ENCODE data around the gene DISC1. TPM values are rescaled to one million over a fixed set of nuclear protein-coding genes. Genes with fewer than 3 reads are reported as not detected.
"Not testable (repeated sequence)": the region's sequence is repeated elsewhere in the genome, so short reads cannot be mapped to it uniquely, and the experiment has no call there.

Gene DISC1
- polyA plus RNA-seq, 1 donor from 2014 or later = 0.68 TPM

DNA sequence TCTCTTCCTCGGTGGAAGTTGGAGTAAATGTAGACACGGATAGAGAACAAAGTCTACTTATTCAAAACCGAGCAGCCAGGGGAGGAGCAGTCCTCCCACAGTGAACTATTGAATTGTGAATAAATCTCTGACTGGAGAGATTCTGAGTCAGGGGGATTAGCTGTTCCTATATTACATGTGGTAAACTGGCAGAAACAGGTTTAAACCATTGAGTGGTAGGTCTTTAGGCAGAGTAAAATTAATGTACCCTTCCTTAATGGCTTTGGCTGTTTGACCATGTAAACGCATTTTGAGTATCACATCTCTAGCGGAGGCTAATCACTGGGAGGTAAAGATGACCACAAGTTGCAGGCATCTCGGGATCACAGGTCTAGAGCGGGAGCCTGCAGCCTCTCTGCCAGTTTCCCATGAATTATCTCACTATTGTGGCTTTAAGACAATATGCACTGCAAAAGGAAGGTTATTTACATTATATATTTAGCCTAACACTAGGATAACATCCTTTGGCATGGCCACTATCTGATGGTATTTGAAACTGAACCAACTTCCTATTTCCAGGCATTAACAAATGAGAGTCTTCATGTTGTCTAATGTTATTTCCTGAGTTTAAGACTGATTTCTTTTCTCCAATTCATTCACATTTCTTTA, 7.9 kb upstream of the DISC1 start:
- peaks cover 2 to 10% (median 2%) of the 10 kb centered on the region in 3 donors for H3K9me3 Mint-ChIP-seq
- H3K4me3 Mint-ChIP-seq = no peak overlapping the region
- peaks cover 1% of the 10 kb centered on the region for H3K36me3 Mint-ChIP-seq
- peaks cover 11 to 17% (median 11%) of the 10 kb centered on the region in 3 donors for H3K4me1 Mint-ChIP-seq
- H3K27me3 Mint-ChIP-seq = peaks cover 25% of the 10 kb centered on the region
- H3K27ac Mint-ChIP-seq = no peak overlapping the region

DNA sequence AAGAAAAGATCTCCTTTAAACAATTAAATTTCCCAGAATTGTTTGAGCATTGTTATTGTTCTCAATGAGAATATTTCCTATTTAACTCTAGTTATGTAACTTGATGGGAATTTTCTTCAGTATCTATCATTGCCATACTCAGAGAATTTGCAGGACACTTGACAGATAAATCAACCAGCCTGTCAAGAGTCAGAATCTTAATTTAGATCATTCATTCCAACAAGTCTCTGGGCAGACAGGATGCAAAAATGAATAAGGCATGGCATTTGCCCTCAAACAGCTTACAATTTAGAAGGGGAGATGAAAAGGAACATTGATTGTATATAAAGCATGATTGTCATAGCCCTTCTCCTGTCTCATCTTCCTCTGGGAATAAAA, 7.3 kb upstream of the DISC1 start:
- H3K9me3 Mint-ChIP-seq = peaks cover 0 to 5% (median 2%) of the 10 kb centered on the region in 3 donors
- no peak overlapping the region for H3K4me3 Mint-ChIP-seq
- peaks cover 26% of the 10 kb centered on the region for H3K27me3 Mint-ChIP-seq
- H3K27ac Mint-ChIP-seq = no peak overlapping the region
- peaks cover 1% of the 10 kb centered on the region for H3K36me3 Mint-ChIP-seq
- H3K4me1 Mint-ChIP-seq = peaks cover 6 to 12% (median 7%) of the 10 kb centered on the region in 3 donors

- not testable (repeated sequence) for H3K9me3 Mint-ChIP-seq, H3K36me3 Mint-ChIP-seq, H3K27ac Mint-ChIP-seq
- Mint-ChIP-seq H3K4me3 (peak overlapping the region in 3 of 4 donors; percentile 39 to 65 (median 56)), H3K27me3 (peaks cover 31% of the 10 kb centered on the region), H3K4me1 (peaks cover 9 to 20% (median 10%) of the 10 kb centered on the region in 3 donors)
Observed at GRCh38 chr1:231625042-231625441, 1.5 kb upstream of the DISC1 start.

DNA sequence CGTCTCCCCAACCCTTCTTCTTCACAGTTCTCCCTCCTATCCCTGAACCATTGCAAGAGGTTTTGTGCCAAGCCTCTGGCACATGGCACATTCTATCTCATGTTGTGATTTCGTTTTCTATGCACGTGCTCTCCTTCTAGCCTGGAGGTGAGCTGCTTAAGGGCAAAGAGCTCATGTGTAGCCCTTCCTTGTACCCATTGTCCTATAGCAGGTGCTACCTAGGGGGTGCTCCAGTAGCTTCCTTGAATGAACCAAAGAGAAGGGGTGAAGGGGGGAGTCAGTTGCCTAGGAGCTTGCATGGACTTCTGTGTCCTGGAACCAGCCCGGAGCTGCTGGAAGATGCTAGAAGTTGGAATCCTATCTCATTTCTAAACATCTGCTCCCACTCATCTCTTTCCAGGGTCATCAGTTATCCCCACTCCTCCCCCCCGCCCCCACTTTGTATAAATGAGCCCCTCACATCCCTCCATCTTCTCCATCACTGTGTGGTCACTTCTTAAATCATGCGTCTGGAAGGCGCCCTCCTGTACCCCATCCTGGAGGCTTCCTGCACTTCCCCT, 535 bp upstream of the DISC1 start:
- H3K4me1 Mint-ChIP-seq = peaks cover 9 to 22% (median 10%) of the 10 kb centered on the region in 3 donors
- peaks cover 23% of the 10 kb centered on the region for H3K27me3 Mint-ChIP-seq
- H3K4me3 Mint-ChIP-seq = peak overlapping the region; percentile 92 to 96 (median 96)
- H3K36me3 Mint-ChIP-seq = no peaks in the 10 kb centered on the region
- H3K9me3 Mint-ChIP-seq = peaks cover 0 to 2% (median 0%) of the 10 kb centered on the region in 3 donors
- peak overlapping the region in 2 of 3 donors; percentile 90 to 97 for H3K27ac Mint-ChIP-seq

DNA sequence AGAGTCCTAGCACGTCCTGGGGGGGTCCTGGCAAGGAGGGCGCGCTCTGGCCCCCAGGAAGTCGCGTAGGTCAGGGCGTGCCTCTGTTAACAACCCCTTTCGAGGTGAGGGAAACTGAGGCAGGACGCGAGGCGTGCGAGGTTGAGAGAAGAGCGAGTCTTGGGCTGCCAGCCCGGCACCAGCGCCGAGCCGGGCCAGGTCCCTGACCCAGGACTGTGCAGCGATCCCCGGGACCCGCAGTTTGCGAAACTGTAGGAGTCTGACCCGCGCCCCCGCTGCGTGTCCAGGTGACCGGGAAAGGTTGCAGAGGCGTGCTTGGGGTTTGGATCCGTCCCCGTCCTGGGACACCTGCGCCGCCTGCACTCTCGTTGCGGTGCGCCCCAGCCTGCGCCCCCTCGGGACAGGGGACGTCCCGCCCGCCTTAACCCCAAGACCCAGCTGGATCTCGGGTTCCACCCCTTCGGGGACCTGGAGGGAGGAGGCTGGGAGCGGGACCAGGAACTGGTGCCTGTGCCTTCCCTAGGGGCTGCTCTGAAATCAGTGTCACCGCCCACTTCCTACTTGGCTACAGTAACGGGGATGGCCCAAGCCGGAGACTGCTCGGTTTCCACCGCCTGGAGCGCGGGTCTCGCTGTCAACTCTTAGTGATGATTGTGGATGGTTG, 493 bp downstream of the DISC1 start:
- peaks cover 0 to 2% (median 0%) of the 10 kb centered on the region in 3 donors for H3K9me3 Mint-ChIP-seq
- H3K27ac Mint-ChIP-seq = peak overlapping the region in 2 of 3 donors; percentile 83 to 90
- peaks cover 9 to 25% (median 10%) of the 10 kb centered on the region in 3 donors for H3K4me1 Mint-ChIP-seq
- H3K4me3 Mint-ChIP-seq = peak overlapping the region; percentile 88 to 96 (median 94)
- no peaks in the 10 kb centered on the region for H3K36me3 Mint-ChIP-seq
- peaks cover 17% of the 10 kb centered on the region for H3K27me3 Mint-ChIP-seq

GRCh38 chr1:231628207-231628876, 1.8 kb downstream of the DISC1 start:
- Mint-ChIP-seq H3K36me3 (no peaks in the 10 kb centered on the region), H3K4me1 (peaks cover 9 to 30% (median 10%) of the 10 kb centered on the region in 3 donors), H3K9me3 (peaks cover 0 to 2% (median 0%) of the 10 kb centered on the region in 3 donors), H3K4me3 (peak overlapping the region in 2 of 4 donors; percentile 92 to 96), H3K27me3 (peaks cover 7% of the 10 kb centered on the region), H3K27ac (peak overlapping the region in 1 of 3 donors; percentile 23)

- peaks cover 7% of the 10 kb centered on the region for H3K27me3 Mint-ChIP-seq
- no peaks in the 10 kb centered on the region for H3K36me3 Mint-ChIP-seq
- peaks cover 9 to 30% (median 10%) of the 10 kb centered on the region in 3 donors for H3K4me1 Mint-ChIP-seq
- peaks cover 0 to 2% (median 0%) of the 10 kb centered on the region in 3 donors for H3K9me3 Mint-ChIP-seq
- no peak overlapping the region for H3K27ac Mint-ChIP-seq
- H3K4me3 Mint-ChIP-seq = peak overlapping the region in 2 of 4 donors; percentile 28 to 92
Observed at GRCh38 chr1:231629132-231629531, 2.5 kb downstream of the DISC1 start.

DNA sequence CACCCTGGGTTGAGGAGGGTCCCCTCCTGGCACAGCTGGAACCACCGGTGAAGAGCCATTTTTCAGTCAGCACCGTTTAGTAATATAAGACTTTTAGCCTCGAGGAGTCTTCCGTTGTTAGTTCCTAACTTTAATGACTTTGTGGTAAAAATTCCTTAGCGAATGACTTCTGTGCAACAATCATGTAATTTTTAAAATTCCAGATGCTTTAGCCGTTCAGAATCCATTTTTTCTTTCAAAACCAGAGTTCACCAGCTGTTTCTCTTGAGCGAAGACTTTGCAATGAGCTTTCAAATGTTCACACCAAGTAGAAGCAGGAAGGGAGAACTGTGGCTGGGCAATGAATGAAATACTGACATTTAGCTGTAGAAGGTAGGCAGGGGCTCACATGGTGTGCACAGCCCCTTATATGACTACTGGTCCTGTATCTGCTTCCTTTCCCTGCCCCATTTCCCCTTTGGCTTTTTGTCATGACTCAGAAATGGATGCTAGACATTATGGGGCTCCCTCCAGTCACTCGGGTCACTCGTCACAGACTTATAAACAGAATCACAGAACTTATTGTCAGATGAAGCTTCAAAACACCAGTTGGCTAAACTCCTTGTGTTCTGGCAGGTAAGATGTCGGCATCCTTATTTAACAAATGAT, 4.1 kb downstream of the DISC1 start:
- Mint-ChIP-seq H3K36me3 (no peaks in the 10 kb centered on the region), H3K4me3 (peak overlapping the region in 1 of 4 donors; percentile 14), H3K9me3 (peaks cover 0 to 2% (median 0%) of the 10 kb centered on the region in 3 donors), H3K27me3 (peaks cover 2% of the 10 kb centered on the region), H3K4me1 (peaks cover 10 to 29% (median 15%) of the 10 kb centered on the region in 3 donors), H3K27ac (peak overlapping the region in 1 of 3 donors; percentile 10)

DNA sequence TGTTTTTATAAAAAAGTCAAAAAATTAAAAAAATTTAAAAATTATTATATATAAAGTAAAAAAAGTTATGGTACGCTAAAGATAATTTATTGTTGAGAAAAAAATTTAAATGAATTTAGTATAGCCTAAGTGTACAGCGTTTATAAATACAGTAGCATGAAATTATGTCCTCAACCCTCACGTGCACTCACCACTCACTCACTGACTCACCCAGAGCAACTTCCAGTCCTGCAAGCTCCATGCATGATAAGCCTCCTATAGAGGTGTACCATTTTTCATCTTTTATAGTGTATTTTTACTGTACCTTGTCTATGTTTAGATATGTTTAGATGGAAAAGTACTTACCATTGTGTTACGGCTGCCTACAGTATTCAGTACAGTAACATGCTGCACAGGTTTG, 5.1 kb downstream of the DISC1 start:
- H3K27me3 Mint-ChIP-seq = no peaks in the 10 kb centered on the region
- no peak overlapping the region for H3K27ac Mint-ChIP-seq

GRCh38 chr1:231632119-231632518, 5.5 kb downstream of the DISC1 start:
- peaks cover 0 to 4% (median 0%) of the 10 kb centered on the region in 3 donors for H3K9me3 Mint-ChIP-seq
- H3K4me3 Mint-ChIP-seq = no peak overlapping the region
- H3K36me3 Mint-ChIP-seq = peaks cover 2% of the 10 kb centered on the region
- H3K4me1 Mint-ChIP-seq = peaks cover 9 to 22% (median 10%) of the 10 kb centered on the region in 3 donors
- H3K27me3 Mint-ChIP-seq = no peaks in the 10 kb centered on the region
- no peak overlapping the region for H3K27ac Mint-ChIP-seq

More for the DNA sequence above, 5.1 kb downstream of the DISC1 start:
- Mint-ChIP-seq H3K36me3 (peaks cover 2% of the 10 kb centered on the region), H3K4me3 (no peak overlapping the region), H3K4me1 (peaks cover 9 to 22% (median 10%) of the 10 kb centered on the region in 3 donors), H3K9me3 (peaks cover 0 to under 1% (median 0%) of the 10 kb centered on the region in 3 donors)

GRCh38 chr1:231634323-231635013, 7.9 kb downstream of the DISC1 start:
- Mint-ChIP-seq H3K27ac (no peak overlapping the region), H3K4me1 (peaks cover 0 to 11% (median 6%) of the 10 kb centered on the region in 3 donors), H3K36me3 (peaks cover 2% of the 10 kb centered on the region), H3K9me3 (peaks cover 0 to 5% (median 2%) of the 10 kb centered on the region in 3 donors), H3K27me3 (no peaks in the 10 kb centered on the region), H3K4me3 (no peak overlapping the region)

DNA sequence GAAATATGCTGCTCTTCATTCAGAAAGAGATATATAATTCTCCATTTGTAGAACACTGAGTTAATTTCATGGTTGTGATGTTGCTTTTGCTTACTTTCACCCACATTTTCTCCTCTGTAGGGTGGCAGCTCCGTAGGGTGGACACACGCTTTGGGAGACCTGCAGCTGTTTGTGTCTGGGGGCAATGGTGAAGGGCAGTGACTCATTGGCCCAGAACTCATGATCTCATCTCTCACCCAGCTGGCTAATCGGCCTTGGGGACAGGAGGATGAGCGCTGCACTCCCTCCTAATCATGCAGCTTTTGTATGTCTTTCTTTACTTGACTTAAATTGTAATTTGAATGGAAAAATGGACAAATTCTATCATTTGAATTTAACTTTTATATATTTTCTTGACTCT, 9.6 kb downstream of the DISC1 start:
- H3K27me3 Mint-ChIP-seq = no peaks in the 10 kb centered on the region

DNA sequence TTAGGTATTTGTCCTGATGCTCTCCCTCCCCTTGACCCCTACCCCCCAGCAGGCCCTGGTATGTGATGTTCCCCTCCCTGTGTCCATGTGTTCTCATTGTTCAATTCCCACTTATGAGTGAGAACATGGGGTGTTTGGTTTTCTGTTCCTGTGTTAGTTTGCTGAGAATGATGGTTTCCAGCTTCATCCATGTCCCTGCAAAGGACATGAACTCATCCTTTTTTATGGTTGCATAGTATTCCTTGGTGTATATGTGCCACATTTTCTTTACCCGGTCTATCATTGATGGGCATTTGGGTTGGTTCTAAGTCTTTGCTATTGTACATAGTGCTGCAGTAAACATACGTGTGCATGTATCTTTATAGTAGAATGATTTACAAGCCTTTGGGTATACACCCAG, 10.3 kb downstream of the DISC1 start:
- not testable (repeated sequence) for H3K36me3 Mint-ChIP-seq, H3K4me3 Mint-ChIP-seq, H3K4me1 Mint-ChIP-seq, H3K9me3 Mint-ChIP-seq, H3K27me3 Mint-ChIP-seq, H3K27ac Mint-ChIP-seq

More for the DNA sequence above, 9.6 kb downstream of the DISC1 start:
- no peak overlapping the region for H3K27ac Mint-ChIP-seq
- peaks cover 3% of the 10 kb centered on the region for H3K36me3 Mint-ChIP-seq
- peaks cover 0 to 9% (median 6%) of the 10 kb centered on the region in 3 donors for H3K4me1 Mint-ChIP-seq
- H3K4me3 Mint-ChIP-seq = no peak overlapping the region
- H3K9me3 Mint-ChIP-seq = peaks cover 0 to 5% (median 2%) of the 10 kb centered on the region in 3 donors

DNA sequence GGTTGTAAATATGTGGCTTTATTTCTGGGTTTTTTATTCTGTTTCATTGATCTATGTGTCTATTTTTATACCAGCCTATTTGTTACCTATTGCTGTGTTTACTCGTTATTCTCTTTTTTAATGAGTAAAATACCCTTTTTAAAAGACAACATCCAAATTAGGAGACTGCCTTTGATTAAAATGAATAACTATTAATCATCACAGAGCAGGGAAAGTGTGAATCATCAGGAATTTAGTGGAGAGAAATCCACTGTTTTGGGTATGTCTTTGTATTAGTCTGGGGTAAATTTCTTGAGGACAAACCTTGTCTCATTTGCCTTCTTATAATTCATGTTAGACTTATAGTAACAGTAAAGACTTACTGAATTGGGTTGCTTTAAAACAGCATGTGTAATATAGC, 12.1 kb downstream of the DISC1 start:
- no peak overlapping the region for H3K27ac Mint-ChIP-seq

More for the DNA sequence above, 12.1 kb downstream of the DISC1 start:
- Mint-ChIP-seq H3K36me3 (peaks cover 4% of the 10 kb centered on the region), H3K4me3 (no peak overlapping the region), H3K9me3 (peaks cover 0 to 5% (median 2%) of the 10 kb centered on the region in 3 donors), H3K4me1 (peaks cover 0 to 6% (median 3%) of the 10 kb centered on the region in 3 donors), H3K27me3 (no peaks in the 10 kb centered on the region)

Data from IgD-negative memory B cell (primary cell).